Breast epithelium (tissue), 3 donors: ENCODE results near the gene TNS1.

Experiments
- POLR2A ChIP-seq: fragments of 450-650 bp; IDR thresholded peaks from one replicate; pipeline ENCODE4 v1.6.1; 2016; ENCODE audit warnings: antibody characterized with exemption, mild to moderate bottlenecking, moderate library complexity
- TF ChIP-seq, protein P1 (sequence below), 3 donors: fragments of 450-650 bp; IDR thresholded peaks; one replicate each; pipeline ENCODE4 v1.5.1; 2016 to 2017; ENCODE audit warnings: antibody characterized with exemption in 3 of 3, mild to moderate bottlenecking in 3 of 3, moderate library complexity in 3 of 3

GRCh38 chr2:218051903-218052302 is 49.1 kb upstream of the TNS1 start:
- TF ChIP-seq, protein P1, sequence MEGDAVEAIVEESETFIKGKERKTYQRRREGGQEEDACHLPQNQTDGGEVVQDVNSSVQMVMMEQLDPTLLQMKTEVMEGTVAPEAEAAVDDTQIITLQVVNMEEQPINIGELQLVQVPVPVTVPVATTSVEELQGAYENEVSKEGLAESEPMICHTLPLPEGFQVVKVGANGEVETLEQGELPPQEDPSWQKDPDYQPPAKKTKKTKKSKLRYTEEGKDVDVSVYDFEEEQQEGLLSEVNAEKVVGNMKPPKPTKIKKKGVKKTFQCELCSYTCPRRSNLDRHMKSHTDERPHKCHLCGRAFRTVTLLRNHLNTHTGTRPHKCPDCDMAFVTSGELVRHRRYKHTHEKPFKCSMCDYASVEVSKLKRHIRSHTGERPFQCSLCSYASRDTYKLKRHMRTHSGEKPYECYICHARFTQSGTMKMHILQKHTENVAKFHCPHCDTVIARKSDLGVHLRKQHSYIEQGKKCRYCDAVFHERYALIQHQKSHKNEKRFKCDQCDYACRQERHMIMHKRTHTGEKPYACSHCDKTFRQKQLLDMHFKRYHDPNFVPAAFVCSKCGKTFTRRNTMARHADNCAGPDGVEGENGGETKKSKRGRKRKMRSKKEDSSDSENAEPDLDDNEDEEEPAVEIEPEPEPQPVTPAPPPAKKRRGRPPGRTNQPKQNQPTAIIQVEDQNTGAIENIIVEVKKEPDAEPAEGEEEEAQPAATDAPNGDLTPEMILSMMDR (IDR thresholded peaks at IDR 0.05): no peak
- no peak for TF ChIP-seq POLR2A
